Esophagus squamous epithelium (tissue), 4 donors: ENCODE results near the gene KLF6.

Source experiments
- CTCF ChIP-seq, 6 experiments: fragments of 450-650 bp in 4 of 6; fragments of 200-600 bp in 2 of 6; sonication (generic) in 2 of 6; IDR thresholded peaks; one replicate each; pipeline ENCODE4 v1.5.1; 2016 to 2019; ENCODE audit warnings: antibody characterized with exemption in 6 of 6, mild to moderate bottlenecking in 4 of 6, moderate library complexity in 4 of 6
- POLR2A ChIP-seq, 4 donors: fragments of 450-650 bp; IDR thresholded peaks; one replicate each; pipeline ENCODE4 v1.6.1; 2017; ENCODE audit warnings: antibody characterized with exemption in 4 of 4, mild to moderate bottlenecking in 4 of 4, moderate library complexity in 3 of 4

- TF ChIP-seq CTCF (IDR thresholded peaks at IDR 0.05) (no peak), POLR2A (IDR thresholded peaks at IDR 0.05) (peak in 1 of 4 donors; percentile 5)
Observed at GRCh38 chr10:3811291-3811870, 26.4 kb upstream of the KLF6 start.
